Measurements from ENCODE around the gene RIN2.

DNA sequence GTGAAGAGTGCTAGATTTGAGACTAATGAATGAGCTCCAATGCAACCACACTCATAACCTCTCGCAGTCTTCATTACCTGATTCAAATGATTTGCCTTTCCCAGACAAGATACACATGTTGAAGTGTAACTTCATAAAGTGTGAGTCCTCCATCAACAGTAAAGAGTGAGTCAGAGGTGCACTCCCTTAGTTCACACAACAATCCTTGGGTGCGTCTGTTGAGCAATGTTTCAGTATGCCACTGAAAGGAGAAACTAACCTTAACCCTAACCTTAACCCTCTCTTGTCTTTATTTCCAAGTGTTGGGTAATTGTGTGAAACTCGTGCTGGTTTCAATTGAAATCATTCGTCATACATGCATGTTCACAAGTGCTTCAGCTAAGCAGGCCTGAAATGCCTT, 21.0 kb upstream of the RIN2 start:
- TF ChIP-seq CTCF (IDR thresholded peaks at IDR 0.05) = no peak
- no peak for TF ChIP-seq POLR2A (IDR thresholded peaks at IDR 0.05)

Data from Peyer's patch (tissue), 4 donors.